Neural cell (in vitro differentiated cells): ENCODE results near the gene IGSF21.

Experiments used
- SMC3 ChIP-seq: fragments of 450-650 bp; conservative IDR thresholded peaks from 2 replicates; pipeline ENCODE4 v1.6.1; 2014; ENCODE audit warnings: antibody characterized with exemption, mild to moderate bottlenecking, moderate library complexity; ENCODE audit not compliant: poor library complexity
- TF ChIP-seq, protein P1 (sequence below): fragments of 450-650 bp; IDR thresholded peaks from 2 replicates; pipeline ENCODE4 v1.5.1; 2014; ENCODE audit warnings: antibody characterized with exemption, mild to moderate bottlenecking, moderate library complexity; ENCODE audit not compliant: poor library complexity, severe bottlenecking

DNA sequence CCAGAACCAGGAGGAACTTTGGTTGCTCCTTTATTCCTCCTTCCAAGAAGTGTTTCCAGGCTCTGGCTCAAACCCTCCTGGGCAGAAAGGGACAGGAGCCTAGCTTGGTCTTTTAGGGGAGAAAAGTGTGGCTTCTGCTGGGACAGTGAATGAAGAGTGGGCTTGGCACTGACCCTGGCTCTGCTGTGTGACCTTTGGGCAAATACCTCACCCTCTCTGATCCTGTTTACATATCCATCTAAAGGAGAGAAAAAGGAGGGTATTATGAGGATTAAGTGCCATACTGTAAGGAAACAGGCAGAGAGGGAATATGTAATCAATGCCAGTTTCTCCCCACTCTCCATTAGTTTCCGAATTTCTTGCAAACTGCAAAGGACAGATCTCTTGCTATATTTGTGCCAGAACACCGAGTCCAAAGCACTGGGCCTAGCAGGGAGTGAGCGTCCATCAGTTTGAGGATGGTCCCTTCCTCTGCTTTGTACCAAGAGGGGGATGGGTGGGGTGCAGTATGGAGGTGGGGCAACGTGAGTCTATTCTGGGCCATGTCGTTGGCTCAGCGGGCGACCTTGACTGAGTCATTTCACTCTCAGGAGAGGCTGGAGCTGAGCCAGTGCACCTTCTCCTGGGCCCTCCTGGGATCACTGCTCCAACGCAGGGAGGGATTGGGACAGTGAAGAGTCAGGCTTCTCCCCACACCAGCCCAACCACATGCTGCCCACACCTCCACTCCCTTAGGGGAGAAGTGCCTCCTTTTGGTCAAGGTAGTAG is 38.4 kb downstream of the IGSF21 start:
- TF ChIP-seq, protein P1, sequence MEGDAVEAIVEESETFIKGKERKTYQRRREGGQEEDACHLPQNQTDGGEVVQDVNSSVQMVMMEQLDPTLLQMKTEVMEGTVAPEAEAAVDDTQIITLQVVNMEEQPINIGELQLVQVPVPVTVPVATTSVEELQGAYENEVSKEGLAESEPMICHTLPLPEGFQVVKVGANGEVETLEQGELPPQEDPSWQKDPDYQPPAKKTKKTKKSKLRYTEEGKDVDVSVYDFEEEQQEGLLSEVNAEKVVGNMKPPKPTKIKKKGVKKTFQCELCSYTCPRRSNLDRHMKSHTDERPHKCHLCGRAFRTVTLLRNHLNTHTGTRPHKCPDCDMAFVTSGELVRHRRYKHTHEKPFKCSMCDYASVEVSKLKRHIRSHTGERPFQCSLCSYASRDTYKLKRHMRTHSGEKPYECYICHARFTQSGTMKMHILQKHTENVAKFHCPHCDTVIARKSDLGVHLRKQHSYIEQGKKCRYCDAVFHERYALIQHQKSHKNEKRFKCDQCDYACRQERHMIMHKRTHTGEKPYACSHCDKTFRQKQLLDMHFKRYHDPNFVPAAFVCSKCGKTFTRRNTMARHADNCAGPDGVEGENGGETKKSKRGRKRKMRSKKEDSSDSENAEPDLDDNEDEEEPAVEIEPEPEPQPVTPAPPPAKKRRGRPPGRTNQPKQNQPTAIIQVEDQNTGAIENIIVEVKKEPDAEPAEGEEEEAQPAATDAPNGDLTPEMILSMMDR, result no peak
- no peak for TF ChIP-seq SMC3
